ENCODE data around the gene CAT. TPM values are rescaled to one million over a fixed set of nuclear protein-coding genes. Genes with fewer than 3 reads are reported as not detected.

Gene CAT
- total and polyA plus RNA-seq, 9 of the 15 experiments (the other 6 are each of a cell fraction or from before 2014, with no cell fraction given) = 86.7 to 183 (median 114) TPM

GRCh38 chr11:34512840-34513681 lies 74.3 kb downstream of the CAT start:
- H3K4me3 ChIP-seq = no peak overlapping the region
- no TSS peak for BruUV-seq (replicated peaks)
- peak; percentile 9 for TF ChIP-seq MEIS2 (IDR thresholded peaks at IDR 0.05; ENCODE audit: partially characterized antibody)
- no peak for TF ChIP-seq TFAM (CRISPR knock-in tag; conservative IDR thresholded peaks at IDR 0.05)
- TF ChIP-seq, protein P1, sequence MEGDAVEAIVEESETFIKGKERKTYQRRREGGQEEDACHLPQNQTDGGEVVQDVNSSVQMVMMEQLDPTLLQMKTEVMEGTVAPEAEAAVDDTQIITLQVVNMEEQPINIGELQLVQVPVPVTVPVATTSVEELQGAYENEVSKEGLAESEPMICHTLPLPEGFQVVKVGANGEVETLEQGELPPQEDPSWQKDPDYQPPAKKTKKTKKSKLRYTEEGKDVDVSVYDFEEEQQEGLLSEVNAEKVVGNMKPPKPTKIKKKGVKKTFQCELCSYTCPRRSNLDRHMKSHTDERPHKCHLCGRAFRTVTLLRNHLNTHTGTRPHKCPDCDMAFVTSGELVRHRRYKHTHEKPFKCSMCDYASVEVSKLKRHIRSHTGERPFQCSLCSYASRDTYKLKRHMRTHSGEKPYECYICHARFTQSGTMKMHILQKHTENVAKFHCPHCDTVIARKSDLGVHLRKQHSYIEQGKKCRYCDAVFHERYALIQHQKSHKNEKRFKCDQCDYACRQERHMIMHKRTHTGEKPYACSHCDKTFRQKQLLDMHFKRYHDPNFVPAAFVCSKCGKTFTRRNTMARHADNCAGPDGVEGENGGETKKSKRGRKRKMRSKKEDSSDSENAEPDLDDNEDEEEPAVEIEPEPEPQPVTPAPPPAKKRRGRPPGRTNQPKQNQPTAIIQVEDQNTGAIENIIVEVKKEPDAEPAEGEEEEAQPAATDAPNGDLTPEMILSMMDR (IDR thresholded peaks at IDR 0.05 in 2 of 3, conservative IDR thresholded peaks at IDR 0.05 in 1 of 3; ENCODE audit: insufficient read depth in 2 of 3, low read depth in 1 of 3, low read length in 3 of 3) = peak; percentile 85 to 95 (median 93)
- no peak for TF ChIP-seq ZNF609 (CRISPR knock-in tag; IDR thresholded peaks at IDR 0.05; ENCODE audit: borderline replicate concordance)
- 0 out of 2 replicates have a peak, but pooled peaks have one; percentile 30 for TF ChIP-seq ZC3H11A (IDR thresholded peaks at IDR 0.05; ENCODE audit: low read depth, low read length)
- no peak for TF ChIP-seq RBM34 (IDR thresholded peaks at IDR 0.05; ENCODE audit: borderline replicate concordance, insufficient read depth, low read length)
- peak; percentile 5 for TF ChIP-seq RBM25 (IDR thresholded peaks at IDR 0.05; ENCODE audit: low read depth, low read length, severe bottlenecking)
- TF ChIP-seq ZNF384 (IDR thresholded peaks at IDR 0.05; ENCODE audit: low read depth, low read length) = no peak
- no peak for TF ChIP-seq SLC30A9 (CRISPR knock-in tag; IDR thresholded peaks at IDR 0.05)
- no peak for TF ChIP-seq LARP7 (IDR thresholded peaks at IDR 0.05)
- TF ChIP-seq CTBP1 (IDR thresholded peaks at IDR 0.05; ENCODE audit: borderline replicate concordance) = 0 out of 2 replicates have a peak, but pooled peaks have one; percentile 18
- TF ChIP-seq ZNF12 (CRISPR knock-in tag; IDR thresholded peaks at IDR 0.05) = no peak
- no peak for TF ChIP-seq HNRNPH1 (optimal IDR thresholded peaks at IDR 0.05; ENCODE audit: low read depth, low read length)
- TF ChIP-seq MCM3 (IDR thresholded peaks at IDR 0.05) = no peak
- no peak for TF ChIP-seq HDAC1 (IDR thresholded peaks at IDR 0.05)

More at GRCh38 chr11:34512840-34513681, 74.3 kb downstream of the CAT start:
- no peak overlapping the region for H3K4me2 ChIP-seq (ENCODE audit: insufficient read depth, low read length)
- H3K27ac ChIP-seq (ENCODE audit: extremely low read depth, low read depth, low read length) = no peak overlapping the region
- H3K36me3 ChIP-seq (ENCODE audit: control insufficient read depth, insufficient read depth, low read length) = no peaks in the 10 kb centered on the region
- H3K9me3 ChIP-seq (replicated peaks; ENCODE audit: control insufficient read depth, insufficient read depth, low read depth, low read length) = no peaks in the 10 kb centered on the region
- no peaks in the 10 kb centered on the region for H4K20me1 ChIP-seq (replicated peaks; ENCODE audit: control insufficient read depth, insufficient read depth, low read length)
- peak; percentile 99 for ATAC-seq
- H2AFZ ChIP-seq (ENCODE audit: low read depth, low read length) = peak overlapping the region; percentile 42
- 41% methylated on average over 20 of the region's 24 CpGs for WGBS (ENCODE audit: insufficient coverage, low coverage, missing lambda C conversion rate)
- in situ Hi-C loops (cut with MboI) (no loop called here), intact Hi-C loops (cut with micrococcal nuclease) (loop anchor here (2.0 to 5.0 kb wide), 3 partner anchors 378 to 879 kb away; no protein-coding TSS in a partner anchor)
- peaks cover 0 to 3% of the 10 kb centered on the region in 2 experiments; a peak in 1 of 5 replicates for H3K4me1 ChIP-seq (replicated peaks in 1 of 2; ENCODE audit: control insufficient read depth in 2 of 2, insufficient read depth in 2 of 2, low read length in 2 of 2)
- ChIA-PET CTCF (ENCODE audit: low intra/inter-chr PET ratio) (interaction anchor here (0.7 to 0.8 kb wide), 2 partner anchors 378 to 899 kb away, joined by 4 read pairs; no protein-coding TSS in a partner anchor), POLR2A (interaction anchor here (0.6 to 1.4 kb wide), 4 partner anchors 18 to 403 kb away, joined by 3 read pairs; partner anchors contain the start of gene ABTB2)
- peaks cover 0 to 3% of the 10 kb centered on the region in 2 experiments; a peak in 1 of 5 replicates for H3K27me3 ChIP-seq (ENCODE audit: control insufficient read depth in 2 of 2, insufficient read depth in 2 of 2, low read length in 2 of 2)
- H3K9me1 ChIP-seq (ENCODE audit: control insufficient read depth, insufficient read depth, low read length) = no peaks in the 10 kb centered on the region
- DNase-seq (ENCODE audit: extremely low read depth in 1 of 4, low spot score in 3 of 4) = peak; percentile 73 to 79 (median 77)
- FAIRE-seq = peak; percentile 97
- no peak overlapping the region for H3K9ac ChIP-seq (ENCODE audit: insufficient read depth in 1 of 2, low read depth in 2 of 2, low read length in 2 of 2)
- no peaks in the 10 kb centered on the region for H3K79me2 ChIP-seq (ENCODE audit: control insufficient read depth, insufficient read depth, low read length)
